IPS DF 4.7 (cell line): Measurements from ENCODE around the gene ZNF117.
A peak's percentile ranks its signal among the peaks of the same experiment; 100 is the strongest.
"Not testable (repeated sequence)": the region's sequence is repeated elsewhere in the genome, so short reads cannot be mapped to it uniquely, and the experiment has no call there.

ENCODE experiments used
- DNase-seq: peaks from one replicate; pipeline ENCODE4 v3.0.0-alpha.2; 2013; ENCODE audit warnings: low spot score; ENCODE audit errors: extremely low read depth

Gene ZNF117

GRCh38 chr7:64990936-64991335, at the start of gene ZNF117:
Gene ZNF117 (minus strand): TSS chr7:64991036.
- DNase-seq = no peak

- not testable (repeated sequence) for DNase-seq
Measured at GRCh38 chr7:65038767-65039166, 47.9 kb upstream of the ZNF117 start.

GRCh38 chr7:65037740-65038688, 47.2 kb upstream of the ZNF117 start:
- no peak for DNase-seq

GRCh38 chr7:65036526-65036925, 45.7 kb upstream of the ZNF117 start:
- DNase-seq = not testable (repeated sequence)

- not testable (repeated sequence) for DNase-seq
Measured at GRCh38 chr7:65035469-65035868, 44.6 kb upstream of the ZNF117 start.

- DNase-seq = not testable (repeated sequence)
Measured at GRCh38 chr7:65034120-65034782, 43.4 kb upstream of the ZNF117 start.

- not testable (repeated sequence) for DNase-seq
Measured at GRCh38 chr7:65033391-65033790, 42.6 kb upstream of the ZNF117 start.

- DNase-seq = not testable (repeated sequence)
Measured at GRCh38 chr7:65025023-65025422, 34.2 kb upstream of the ZNF117 start.

GRCh38 chr7:65020978-65021377, 30.1 kb upstream of the ZNF117 start:
- not testable (repeated sequence) for DNase-seq

GRCh38 chr7:65009881-65010280, 19.0 kb upstream of the ZNF117 start:
- DNase-seq = not testable (repeated sequence)

- DNase-seq = not testable (repeated sequence)
Measured at GRCh38 chr7:65009394-65009793, 18.6 kb upstream of the ZNF117 start.

- DNase-seq = not testable (repeated sequence)
Measured at GRCh38 chr7:65007036-65007435, 16.2 kb upstream of the ZNF117 start.

- DNase-seq = peak; percentile 91
Measured at GRCh38 chr7:65006094-65006992, 15.5 kb upstream of the ZNF117 start, which contains the start of gene ERV3-1. Gene ERV3-1 (minus strand): TSS chr7:65006687. CDS start chr7:64993026, 13,661 bp downstream.

GRCh38 chr7:65004575-65004974, 13.7 kb upstream of the ZNF117 start:
- DNase-seq = no peak

- no peak for DNase-seq
Measured at GRCh38 chr7:65002972-65003585, 12.2 kb upstream of the ZNF117 start.

GRCh38 chr7:65001291-65001814, 10.5 kb upstream of the ZNF117 start:
- no peak for DNase-seq

GRCh38 chr7:64999165-65000004, 8.5 kb upstream of the ZNF117 start:
- no peak for DNase-seq

GRCh38 chr7:64998865-64999164, 8.0 kb upstream of the ZNF117 start:
- no peak for DNase-seq

GRCh38 chr7:64997927-64998391, 7.1 kb upstream of the ZNF117 start:
- DNase-seq = peak; percentile 41
